ENCODE data around the gene TSC1.
"Not testable (repeated sequence)": the region's sequence is repeated elsewhere in the genome, so short reads cannot be mapped to it uniquely, and the experiment has no call there.

The TSC1 gene

GRCh38 chr9:132944294-132945185 is at the start of gene TSC1:
Gene TSC1, minus strand, starts transcription at chr9:132944616. Its CDS starts 15,744 bp downstream, at chr9:132928872.
- DNase-seq, result peak; percentile 99

DNA sequence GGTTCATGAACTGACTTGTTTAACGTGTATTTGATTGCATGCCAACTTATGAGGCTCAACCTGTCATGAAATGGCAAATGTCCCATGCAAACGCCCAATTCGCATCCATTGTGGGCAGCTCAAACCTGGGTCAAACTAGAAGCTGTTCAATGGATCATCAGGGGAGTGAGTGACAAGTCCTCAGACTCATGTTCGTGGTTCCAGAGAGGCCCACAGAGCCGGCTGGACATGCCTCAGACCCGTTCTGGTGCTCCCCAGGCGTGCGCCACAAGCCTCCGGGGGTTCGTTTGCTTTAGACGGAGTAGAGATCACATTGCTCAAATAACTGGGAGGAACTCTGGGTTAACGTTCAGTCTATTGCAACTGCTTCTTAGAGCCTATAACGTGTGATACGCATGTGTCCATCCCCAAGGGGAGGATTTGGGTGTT is 49.1 kb upstream of the TSC1 start:
- no peak for DNase-seq

DNA sequence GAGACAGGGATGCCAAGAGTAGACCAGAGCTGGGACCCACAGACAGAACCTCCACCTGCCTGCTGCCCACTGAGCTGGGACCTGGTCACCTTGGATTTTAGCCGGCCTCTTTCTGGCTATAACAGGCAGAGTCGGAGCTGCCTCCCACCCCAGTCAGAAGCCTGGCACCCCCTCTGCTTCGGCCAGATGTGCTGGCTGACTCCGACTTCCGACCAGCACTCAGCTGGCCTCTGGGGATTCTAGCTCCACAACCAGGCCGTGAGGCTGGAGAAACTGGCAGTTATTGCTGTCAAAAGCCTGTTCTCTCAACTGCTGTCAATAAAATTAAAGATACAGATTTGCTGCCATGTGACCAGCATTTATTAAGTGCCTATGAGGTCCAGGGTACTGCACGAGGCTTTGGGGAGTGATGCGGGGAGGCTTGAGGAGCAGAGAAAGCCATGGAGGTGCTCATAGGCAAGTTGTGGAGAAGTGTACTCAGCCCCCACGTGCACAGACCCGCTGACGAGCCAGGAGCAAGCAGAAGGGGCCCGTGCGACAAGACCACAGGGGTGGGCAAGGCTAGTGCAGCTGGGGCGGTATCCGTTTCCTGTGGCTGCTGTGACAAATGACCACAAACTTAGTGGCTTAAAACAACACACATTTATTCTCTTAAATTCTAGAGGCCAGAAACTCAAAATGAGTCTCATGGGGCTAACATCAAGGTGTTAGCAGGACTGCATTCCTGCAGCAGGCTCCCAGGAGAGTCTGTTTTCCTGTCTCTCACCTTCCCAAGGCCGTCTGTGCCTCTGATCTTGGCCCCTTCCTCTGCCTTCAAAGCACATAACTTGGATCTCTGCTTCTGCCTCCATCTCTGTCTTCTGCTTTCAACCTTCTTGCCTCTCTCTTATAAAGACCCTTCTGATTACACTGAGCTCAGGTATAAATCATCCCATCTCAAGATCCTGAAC is 47.2 kb upstream of the TSC1 start:
- DNase-seq, result no peak

GRCh38 chr9:132990781-132991180 is 46.4 kb upstream of the TSC1 start:
- DNase-seq, result no peak

- DNase-seq, result not testable (repeated sequence)
Measured at GRCh38 chr9:132989998-132990557, 45.7 kb upstream of the TSC1 start.

DNA sequence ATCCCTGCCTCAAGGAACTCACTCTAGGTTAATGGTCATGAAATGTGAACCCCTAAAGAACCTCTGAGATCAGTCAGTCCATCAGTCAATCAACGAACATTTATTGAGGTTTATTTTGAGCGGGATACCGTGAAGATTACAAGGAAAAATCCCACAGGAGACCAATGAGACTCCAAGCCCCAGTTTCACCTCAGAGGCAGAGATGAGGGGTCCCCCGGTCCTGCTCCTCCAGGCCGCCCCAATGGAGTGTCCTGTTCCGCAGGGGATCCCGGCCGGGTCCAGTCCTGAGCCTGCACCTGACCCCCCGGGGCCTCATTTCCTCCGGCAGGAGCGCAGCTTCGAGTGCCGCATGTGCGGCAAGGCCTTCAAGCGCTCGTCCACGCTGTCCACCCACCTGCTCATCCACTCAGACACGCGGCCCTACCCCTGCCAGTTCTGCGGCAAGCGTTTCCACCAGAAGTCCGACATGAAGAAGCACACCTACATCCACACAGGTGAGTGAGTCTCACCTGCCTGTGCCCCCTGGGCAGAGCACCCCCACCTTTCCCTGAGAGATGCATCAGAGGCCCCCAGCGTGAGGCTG is 45.1 kb upstream of the TSC1 start:
- DNase-seq, result no peak

- DNase-seq, result no peak
Measured at GRCh38 chr9:132989014-132989310, 44.5 kb upstream of the TSC1 start.

DNA sequence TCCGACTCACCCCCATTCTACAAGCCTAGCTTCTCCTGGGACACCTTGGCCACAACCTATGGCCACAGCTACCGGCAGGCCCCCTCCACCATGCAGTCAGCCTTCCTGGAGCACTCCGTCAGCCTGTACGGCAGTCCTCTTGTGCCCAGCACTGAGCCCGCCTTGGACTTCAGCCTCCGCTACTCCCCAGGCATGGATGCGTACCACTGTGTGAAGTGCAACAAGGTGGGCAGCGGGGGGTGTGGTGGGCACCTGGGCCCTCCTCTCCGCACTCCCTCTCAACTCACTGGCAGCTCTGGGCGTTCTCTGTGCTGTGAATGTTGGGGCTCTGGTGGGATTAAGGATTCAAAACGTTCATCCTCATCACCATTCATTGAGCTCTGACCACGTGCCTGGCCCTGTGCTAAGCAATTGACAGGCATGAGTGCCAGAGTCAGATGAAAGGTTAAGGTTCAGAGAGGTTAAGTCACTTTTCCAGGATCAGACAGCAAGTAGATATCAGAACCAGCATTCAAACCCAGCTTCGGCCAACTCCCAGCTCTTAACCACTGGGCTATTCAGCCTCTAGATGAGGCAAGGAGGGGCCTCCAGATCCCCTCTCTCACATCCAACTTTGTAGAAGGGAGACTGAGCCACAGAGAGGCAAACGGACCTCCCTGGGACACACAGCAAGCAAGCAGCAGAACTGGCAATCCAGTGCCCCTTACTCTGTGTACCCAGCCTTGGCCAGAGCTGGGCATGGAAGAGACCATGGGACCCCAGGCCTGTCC is 44.0 kb upstream of the TSC1 start:
- no peak for DNase-seq

- DNase-seq, result no peak
Measured at GRCh38 chr9:132986640-132987620, 42.5 kb upstream of the TSC1 start.

- no peak for DNase-seq
Measured at GRCh38 chr9:132986114-132986513, 41.7 kb upstream of the TSC1 start.

GRCh38 chr9:132985489-132985888 is 41.1 kb upstream of the TSC1 start:
- no peak for DNase-seq

DNA sequence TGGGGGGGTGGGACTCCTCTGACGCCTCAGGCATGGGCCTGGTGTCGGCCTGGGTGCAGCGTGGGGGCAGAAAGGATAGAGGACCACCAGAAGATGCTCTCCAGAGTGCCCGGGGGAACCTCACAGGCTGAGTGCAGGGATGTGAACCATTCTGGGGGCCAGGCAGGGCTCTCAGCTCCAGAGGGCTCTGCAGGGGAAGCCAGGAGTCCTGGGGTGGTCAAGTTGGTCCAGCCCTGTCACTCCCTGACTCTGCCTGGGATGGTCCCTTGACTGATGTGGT is 40.6 kb upstream of the TSC1 start:
- DNase-seq, result no peak

- no peak for DNase-seq
Measured at GRCh38 chr9:132984202-132985070, 40.0 kb upstream of the TSC1 start.

DNA sequence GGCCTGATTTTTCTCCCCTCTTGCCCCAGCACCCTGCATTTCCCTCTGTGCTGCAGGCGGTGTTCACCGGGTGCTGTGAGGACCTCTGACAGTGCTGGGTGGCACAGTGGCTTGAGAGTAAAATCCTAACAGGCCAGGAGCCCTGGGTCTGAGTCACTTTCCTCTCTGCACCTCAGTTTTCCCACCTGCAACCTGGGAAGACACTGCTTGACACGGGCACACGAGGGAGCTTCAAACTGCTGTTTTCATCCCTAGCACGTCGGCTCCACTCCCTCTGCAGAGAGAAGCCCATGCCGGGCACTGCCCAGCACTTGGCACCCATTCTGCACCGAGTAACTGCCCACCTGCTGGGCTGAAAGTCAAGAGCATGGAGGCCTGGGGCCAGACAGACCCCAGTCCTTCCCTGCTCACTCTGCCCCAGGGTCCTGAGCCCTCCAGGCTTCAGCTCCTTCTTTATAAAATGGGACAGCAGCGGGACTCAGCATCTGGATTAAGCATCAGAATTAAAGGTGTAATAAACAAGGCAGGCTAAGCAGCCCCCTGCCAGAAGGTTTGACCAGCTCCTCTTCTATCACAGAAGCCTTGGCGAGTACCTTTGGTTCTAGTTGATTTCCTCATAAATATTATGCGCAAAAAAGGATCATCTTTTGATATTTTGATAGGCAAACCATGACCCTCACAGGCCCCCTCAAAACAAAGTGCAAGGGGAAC is 39.2 kb upstream of the TSC1 start:
- no peak for DNase-seq

GRCh38 chr9:132982458-132982857 is 38.0 kb upstream of the TSC1 start:
- no peak for DNase-seq

- no peak for DNase-seq
Measured at GRCh38 chr9:132980157-132980556, 35.7 kb upstream of the TSC1 start.

- no peak for DNase-seq
Measured at GRCh38 chr9:132978451-132979131, 34.2 kb upstream of the TSC1 start, which contains the start of gene GFI1B. Gene GFI1B, plus strand, starts transcription at chr9:132978694. Its CDS starts 7,985 bp downstream, at chr9:132986679.

DNA sequence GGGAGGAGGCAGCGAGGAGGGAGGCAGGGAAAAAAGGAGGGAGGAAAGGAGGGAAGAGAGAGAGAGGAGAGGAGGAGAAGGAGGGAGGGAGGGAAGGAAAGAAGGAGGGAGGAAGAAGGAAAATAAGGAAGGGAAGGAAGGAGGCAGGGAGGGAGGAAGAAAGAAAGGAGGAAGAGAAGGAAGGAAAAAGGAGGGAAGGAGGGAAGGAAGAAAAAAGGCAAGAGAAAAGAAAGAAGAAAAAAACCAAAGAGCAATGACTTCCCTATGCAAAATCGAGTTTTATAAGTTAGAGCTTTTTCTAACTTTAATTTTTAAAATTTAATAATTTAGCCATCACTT is 33.7 kb upstream of the TSC1 start:
- DNase-seq, result no peak

DNA sequence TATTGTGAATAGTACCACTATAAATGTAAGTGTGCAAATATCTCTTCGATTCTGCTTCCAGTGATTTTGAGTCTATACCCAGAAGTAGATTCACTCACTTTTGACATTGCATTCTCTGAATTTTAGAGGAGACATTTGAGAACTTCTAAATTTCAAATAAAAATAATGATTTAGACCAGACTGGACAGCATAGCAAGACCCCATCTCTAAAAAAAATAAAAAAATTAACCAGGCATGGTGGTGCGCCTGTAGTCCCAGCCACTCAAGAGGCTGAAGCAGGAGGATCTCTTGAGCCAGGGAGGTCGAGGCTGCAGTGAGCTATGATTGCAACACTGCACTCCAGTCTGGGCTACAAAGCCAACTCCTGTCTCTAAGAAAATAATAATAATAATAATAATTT is 32.2 kb upstream of the TSC1 start:
- DNase-seq, result no peak

Data from activated CD4-positive, alpha-beta T cell treated with anti-CD3 and anti-CD28 coated beads, Interleukin-2, amount 50 U/mL, for 1 hour (primary cell).